Mesenchymal stem cell (in vitro differentiated cells and primary cell): Measurements from ENCODE around the gene C10orf90.

ENCODE experiments used
- DNase-seq: peaks from one replicate; pipeline ENCODE4 v3.0.0-alpha.2; 2013
- H2AFZ ChIP-seq: one replicate; pipeline ENCODE4 v1.6.1; 2013; ENCODE audit warnings: low read depth, mild to moderate bottlenecking, control low read depth, inconsistent platforms, low read length, moderate library complexity
- H2AK5ac ChIP-seq: 2 replicates; pipeline ENCODE4 v1.6.1; 2013; ENCODE audit warnings: low read length, moderate library complexity, mild to moderate bottlenecking, inconsistent platforms; ENCODE audit not compliant: severe bottlenecking
- H2BK120ac ChIP-seq: one replicate; pipeline ENCODE4 v1.6.1; 2013; ENCODE audit warnings: low read depth, mild to moderate bottlenecking, inconsistent platforms, low read length, moderate library complexity
- H2BK12ac ChIP-seq, 2 experiments: one replicate each; pipeline ENCODE4 v1.6.1; 2013; ENCODE audit warnings: inconsistent platforms in 2 of 2, low read length in 2 of 2, mild to moderate bottlenecking in 2 of 2, moderate library complexity in 2 of 2, control low read depth in 1 of 2
- H2BK15ac ChIP-seq: one replicate; pipeline ENCODE4 v1.6.1; 2013; ENCODE audit warnings: mild to moderate bottlenecking, low read depth, inconsistent platforms; ENCODE audit not compliant: poor library complexity, severe bottlenecking
- H2BK5ac ChIP-seq: 2 replicates; pipeline ENCODE4 v1.6.1; 2013; ENCODE audit warnings: low read depth, mild to moderate bottlenecking, low read length, control low read depth, inconsistent platforms; ENCODE audit not compliant: poor library complexity, severe bottlenecking
- H3K14ac ChIP-seq, 2 experiments: one replicate each; pipeline ENCODE4 v1.6.1; 2013; ENCODE audit warnings: inconsistent platforms in 2 of 2, low read length in 2 of 2, control low read depth in 1 of 2, mild to moderate bottlenecking in 1 of 2, moderate library complexity in 1 of 2
- H3K18ac ChIP-seq, 2 experiments: one replicate each; pipeline ENCODE4 v1.6.1; 2013; ENCODE audit warnings: inconsistent platforms in 2 of 2, low read length in 2 of 2, control low read depth in 1 of 2, low read depth in 1 of 2, mild to moderate bottlenecking in 1 of 2
- H3K23ac ChIP-seq, 2 experiments: one replicate each; pipeline ENCODE4 v1.6.1; 2013; ENCODE audit warnings: inconsistent platforms in 2 of 2, low read length in 2 of 2, mild to moderate bottlenecking in 2 of 2, moderate library complexity in 2 of 2, control low read depth in 1 of 2
- H3K27ac ChIP-seq: 2 replicates; pipeline ENCODE4 v1.5.1; 2013; ENCODE audit warnings: mild to moderate bottlenecking, moderate library complexity, low read length, control low read depth, inconsistent platforms; ENCODE audit not compliant: poor library complexity, severe bottlenecking
- H3K27me3 ChIP-seq, 2 experiments: 2 replicates each; pipeline versions ENCODE4 v1.6.1 to v1.7.0; 2013; ENCODE audit warnings: low read length in 2 of 2, mild to moderate bottlenecking in 2 of 2, moderate library complexity in 2 of 2, control low read depth in 1 of 2, inconsistent platforms in 1 of 2; ENCODE audit not compliant: control insufficient read depth in 1 of 2, insufficient read depth in 1 of 2
- H3K36me3 ChIP-seq, 2 experiments: 2 replicates each; pipeline versions ENCODE4 v1.6.1 to v1.7.0; 2013; ENCODE audit warnings: low read length in 2 of 2, control low read depth in 1 of 2, inconsistent platforms in 1 of 2, low read depth in 1 of 2, mild to moderate bottlenecking in 1 of 2; ENCODE audit not compliant: insufficient read depth in 2 of 2, control insufficient read depth in 1 of 2
- H3K4ac ChIP-seq, 2 experiments: one replicate each; pipeline ENCODE4 v1.6.1; 2013; ENCODE audit warnings: inconsistent platforms in 2 of 2, low read length in 2 of 2, mild to moderate bottlenecking in 2 of 2, moderate library complexity in 2 of 2, control low read depth in 1 of 2, low read depth in 1 of 2
- H3K4me1 ChIP-seq: 2 replicates; pipeline ENCODE4 v1.6.1; 2013; ENCODE audit warnings: low read depth, low read length, control low read depth; ENCODE audit not compliant: control insufficient read depth, insufficient read depth
- H3K4me2 ChIP-seq: 2 replicates; pipeline ENCODE4 v1.6.1; 2013; ENCODE audit warnings: low read length, mild to moderate bottlenecking, inconsistent platforms; ENCODE audit not compliant: poor library complexity, severe bottlenecking
- H3K4me3 ChIP-seq, 2 experiments: 2 replicates each; pipeline versions ENCODE4 v1.5.1 to v1.7.0; 2013; ENCODE audit warnings: low read length in 2 of 2, mild to moderate bottlenecking in 2 of 2, control low read depth in 1 of 2, low read depth in 1 of 2; ENCODE audit not compliant: insufficient read depth in 1 of 2
- H3K79me1 ChIP-seq: replicated peaks from 2 replicates; pipeline ENCODE4 v1.6.1; 2013; ENCODE audit warnings: mild to moderate bottlenecking, control low read depth, low read length, inconsistent platforms; ENCODE audit not compliant: poor library complexity, severe bottlenecking
- H3K9ac ChIP-seq: 2 replicates; pipeline ENCODE4 v1.7.0; 2013; ENCODE audit warnings: mild to moderate bottlenecking, low read length, moderate library complexity
- H3K9me3 ChIP-seq: 2 replicates; pipeline ENCODE4 v1.7.0; 2013; ENCODE audit warnings: mild to moderate bottlenecking, low read length; ENCODE audit not compliant: control insufficient read depth
- H4K8ac ChIP-seq: one replicate; pipeline ENCODE4 v1.6.1; 2013; ENCODE audit warnings: inconsistent platforms, mild to moderate bottlenecking, low read length, moderate library complexity
- H4K91ac ChIP-seq: one replicate; pipeline ENCODE4 v1.6.1; 2013; ENCODE audit warnings: mild to moderate bottlenecking, low read length, inconsistent platforms
- WGBS: methylation state at CpG from one replicate; pipeline ENCODE4 v1.1.7; 2013; ENCODE audit warnings: mixed read lengths; 5-methylcytosine and 5-hydroxymethylcytosine counted together

Gene C10orf90

DNA sequence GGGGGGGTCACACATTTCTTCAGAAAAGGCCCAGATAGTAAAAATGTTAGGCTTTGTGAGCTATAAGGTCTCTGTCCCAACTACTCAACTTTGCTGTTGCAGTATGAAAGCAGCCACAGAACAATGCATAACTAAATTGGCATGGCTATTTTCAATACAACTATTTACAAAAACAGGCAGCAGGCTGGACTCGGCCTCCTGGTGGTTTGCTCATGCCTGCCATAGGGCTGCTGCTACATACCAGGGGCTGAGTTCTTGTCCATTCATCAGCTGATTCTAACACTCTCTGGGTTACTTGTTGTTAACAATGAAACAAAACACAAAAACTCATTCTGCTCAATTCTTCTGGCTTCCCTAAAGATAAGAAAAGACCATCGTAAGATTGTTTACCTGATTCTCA is 172.8 kb downstream of the C10orf90 start:
- Histone ChIP-seq H3K79me1 (no peaks in the 10 kb centered on the region), H3K4ac (no peak overlapping the region), H2BK5ac (no peak overlapping the region), H4K91ac (no peak overlapping the region), H2BK15ac (peak overlapping the region; percentile 15), H3K27ac (no peak overlapping the region), H3K4me3 (no peak overlapping the region), H3K14ac (no peak overlapping the region), H4K8ac (no peak overlapping the region), H3K23ac (no peak overlapping the region), H3K4me2 (no peak overlapping the region), H2BK120ac (no peak overlapping the region), H2BK12ac (no peak overlapping the region), H3K4me1 (peaks cover 16% of the 10 kb centered on the region), H3K9ac (no peak overlapping the region), H2AK5ac (peak overlapping the region; percentile 74), H3K9me3 (no peaks in the 10 kb centered on the region), H3K27me3 (no peaks in the 10 kb centered on the region), H3K36me3 (no peaks in the 10 kb centered on the region), H3K18ac (no peak overlapping the region), H2AFZ (no peak overlapping the region)
- WGBS = 92% methylated on average over 1 of the region's 2 CpGs
- no peak for DNase-seq

DNA sequence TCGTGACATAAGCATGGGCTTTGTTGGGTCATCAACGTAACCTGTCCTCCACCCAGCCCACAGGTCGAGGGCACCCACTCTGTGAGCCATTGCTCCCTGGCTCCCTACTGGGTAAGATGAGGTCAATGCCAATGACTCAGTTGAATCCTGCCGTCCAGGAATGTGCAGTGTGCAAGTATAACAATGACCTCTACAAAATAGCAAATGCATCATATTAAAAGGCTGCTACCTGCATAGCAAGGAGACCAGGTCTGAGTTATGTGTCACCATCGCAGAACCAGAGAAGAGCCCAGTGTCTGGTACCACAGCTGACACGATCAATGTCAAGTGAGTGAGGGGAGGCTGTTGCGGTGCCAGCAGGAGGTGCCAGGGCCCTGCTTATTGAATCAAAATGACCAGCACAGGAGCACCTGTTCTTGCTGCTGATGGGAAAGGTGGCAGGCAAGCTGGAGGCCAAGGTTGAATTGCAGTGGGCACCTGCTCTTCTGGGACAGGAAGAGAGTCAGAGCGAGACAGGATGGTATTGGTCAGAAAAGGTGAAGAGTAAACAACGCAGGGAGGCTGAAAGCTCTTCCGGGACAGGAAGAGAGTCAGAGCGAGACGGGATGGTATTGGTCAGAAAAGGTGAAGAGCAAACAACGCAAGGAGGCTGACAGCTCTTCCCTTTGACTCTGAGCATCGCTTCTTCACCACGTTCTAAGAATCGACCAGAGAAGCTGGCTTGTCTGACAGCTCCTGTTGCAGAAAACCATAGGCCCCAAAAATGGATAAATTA is 173.5 kb downstream of the C10orf90 start:
- Histone ChIP-seq H2BK120ac (no peak overlapping the region), H4K8ac (no peak overlapping the region), H3K9me3 (no peaks in the 10 kb centered on the region), H3K27me3 (no peaks in the 10 kb centered on the region), H3K14ac (no peak overlapping the region), H2AFZ (no peak overlapping the region), H2BK5ac (no peak overlapping the region), H3K9ac (no peak overlapping the region), H2AK5ac (peak overlapping the region; percentile 35), H3K23ac (no peak overlapping the region), H3K36me3 (no peaks in the 10 kb centered on the region), H3K4me3 (no peak overlapping the region), H4K91ac (no peak overlapping the region), H3K4me2 (no peak overlapping the region), H3K4ac (no peak overlapping the region), H2BK12ac (peak overlapping the region in 1 of 2 experiments; percentile 28), H3K18ac (no peak overlapping the region), H2BK15ac (no peak overlapping the region), H3K4me1 (peaks cover 16% of the 10 kb centered on the region), H3K27ac (no peak overlapping the region), H3K79me1 (no peaks in the 10 kb centered on the region)
- no peak for DNase-seq
- WGBS = 87% methylated on average over 16 of the region's 16 CpGs

DNA sequence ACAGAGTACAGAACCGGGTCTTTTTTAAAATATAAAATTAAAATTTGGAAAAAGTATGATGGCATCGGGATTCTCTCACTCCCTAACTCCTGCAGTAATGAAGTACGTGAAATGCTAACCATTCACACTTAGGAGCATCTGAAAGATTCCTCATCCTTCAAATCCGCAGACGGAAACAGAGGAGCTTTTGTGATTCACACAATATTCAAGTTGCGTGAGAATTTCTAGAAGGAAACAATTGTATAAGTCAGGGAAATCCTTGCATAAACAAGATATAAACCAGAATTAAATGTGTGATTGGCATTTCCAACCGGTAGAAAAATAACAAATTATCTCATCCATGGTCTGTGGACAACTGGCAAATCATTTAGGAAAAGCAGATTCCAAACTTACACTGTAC is 179.0 kb downstream of the C10orf90 start:
- Histone ChIP-seq H2BK120ac (no peak overlapping the region), H3K27ac (no peak overlapping the region), H3K9me3 (peaks cover 20% of the 10 kb centered on the region), H2BK12ac (no peak overlapping the region), H4K8ac (no peak overlapping the region), H3K18ac (no peak overlapping the region), H3K4ac (no peak overlapping the region), H3K9ac (no peak overlapping the region), H3K79me1 (no peaks in the 10 kb centered on the region), H3K4me2 (no peak overlapping the region), H3K27me3 (no peaks in the 10 kb centered on the region), H3K36me3 (no peaks in the 10 kb centered on the region), H3K4me3 (no peak overlapping the region), H2BK5ac (no peak overlapping the region), H2AFZ (no peak overlapping the region), H3K4me1 (no peaks in the 10 kb centered on the region), H2AK5ac (no peak overlapping the region), H2BK15ac (no peak overlapping the region), H4K91ac (no peak overlapping the region), H3K14ac (no peak overlapping the region), H3K23ac (no peak overlapping the region)
- no peak for DNase-seq
- 100% methylated on average over 3 of the region's 7 CpGs for WGBS

DNA sequence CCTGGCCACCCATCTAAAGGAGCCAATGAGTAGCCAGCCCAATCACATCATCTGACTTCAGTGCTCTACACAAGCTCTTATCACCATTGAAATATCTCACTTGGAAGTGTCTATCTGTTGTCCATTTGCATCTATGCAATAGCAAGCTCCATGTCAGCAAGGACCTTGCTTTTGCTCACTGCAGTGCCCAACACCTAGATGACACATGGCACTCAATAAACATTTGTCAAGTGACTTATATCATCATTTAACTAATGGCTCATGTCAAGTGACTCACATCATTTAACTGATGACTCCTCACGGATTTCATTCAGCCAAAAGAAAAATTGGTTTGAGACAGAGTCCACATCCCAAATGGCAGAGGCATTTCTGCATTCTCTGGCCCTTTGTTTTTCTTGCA is 189.3 kb downstream of the C10orf90 start:
- Histone ChIP-seq H3K4ac (no peak overlapping the region), H3K27ac (no peak overlapping the region), H2BK5ac (no peak overlapping the region), H3K23ac (no peak overlapping the region), H4K8ac (no peak overlapping the region), H2BK15ac (no peak overlapping the region), H3K18ac (no peak overlapping the region), H2BK120ac (no peak overlapping the region), H3K36me3 (no peaks in the 10 kb centered on the region), H3K4me1 (peaks cover 3% of the 10 kb centered on the region), H3K79me1 (no peaks in the 10 kb centered on the region), H2BK12ac (no peak overlapping the region), H2AK5ac (no peak overlapping the region), H3K9ac (no peak overlapping the region), H3K9me3 (no peaks in the 10 kb centered on the region), H2AFZ (no peak overlapping the region), H3K27me3 (no peaks in the 10 kb centered on the region), H3K4me2 (no peak overlapping the region), H3K4me3 (no peak overlapping the region), H3K14ac (no peak overlapping the region), H4K91ac (no peak overlapping the region)
- no peak for DNase-seq
- 46% methylated on average over 1 of the region's 1 CpG for WGBS
